NOMO-1 treated with DMSO at 0.1 percent for 48 hours (cell line): ENCODE data around the gene DTX3L.
A peak's percentile ranks its signal among the peaks of the same experiment; 100 is the strongest.

Experiments used
- DNase-seq: peaks from one replicate; lab custom pipeline; 2025; ENCODE audit not compliant: unreplicated experiment; lab: John Stamatoyannopoulos, UW

Gene DTX3L

DNA sequence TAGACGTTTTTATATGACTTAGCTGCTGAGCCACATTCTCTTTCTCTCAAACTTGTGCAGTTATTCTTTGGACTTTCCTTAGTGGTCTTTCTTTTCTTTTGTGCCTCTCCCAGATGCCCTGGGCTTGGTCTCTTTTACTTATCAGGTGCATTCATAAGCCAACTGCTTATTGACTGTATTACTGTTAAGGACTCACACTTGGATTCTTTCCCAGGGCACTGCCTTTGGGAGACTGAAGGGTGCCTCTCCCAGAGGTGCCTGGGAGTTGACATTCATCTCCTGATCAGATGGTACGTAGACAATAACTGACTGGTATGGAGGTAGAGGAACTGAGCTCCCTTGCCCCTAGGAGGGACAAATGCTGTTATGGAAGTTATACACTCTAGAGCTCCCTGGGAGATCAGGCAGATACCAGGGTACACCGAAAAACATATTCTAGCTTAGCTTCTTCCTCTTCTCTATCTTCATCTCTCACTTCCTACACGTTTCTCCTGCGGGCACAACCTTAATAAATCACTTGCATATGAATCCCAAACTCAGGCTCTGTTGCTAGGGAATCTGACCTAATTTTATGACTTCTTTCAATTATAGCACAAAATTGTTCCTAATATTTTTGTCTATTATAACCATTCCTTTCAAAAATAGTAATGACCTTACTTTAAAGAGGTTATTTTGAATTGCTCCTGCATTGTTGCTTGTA lies 38.0 kb downstream of the DTX3L start:
- DNase-seq: peak; percentile 7

GRCh38 chr3:122603056-122603455 lies 38.9 kb downstream of the DTX3L start:
- DNase-seq: no peak

GRCh38 chr3:122606330-122606729 lies 42.2 kb downstream of the DTX3L start:
- no peak for DNase-seq

- DNase-seq: no peak
These were observed 44.8 kb downstream of the DTX3L start for GRCh38 chr3:122608916-122609315.

GRCh38 chr3:122609798-122610559 lies 45.8 kb downstream of the DTX3L start:
- DNase-seq: peak; percentile 71

GRCh38 chr3:122612696-122613095 lies 48.6 kb downstream of the DTX3L start:
- no peak for DNase-seq

- DNase-seq: no peak
These were observed 51.2 kb downstream of the DTX3L start for GRCh38 chr3:122615303-122615702.

GRCh38 chr3:122618614-122619013 lies 54.5 kb downstream of the DTX3L start:
- no peak for DNase-seq

GRCh38 chr3:122619040-122619439 lies 54.9 kb downstream of the DTX3L start:
- DNase-seq: peak; percentile 39

- DNase-seq: no peak
These were observed 56.3 kb downstream of the DTX3L start for GRCh38 chr3:122620399-122620798.

GRCh38 chr3:122621112-122621511 lies 57.0 kb downstream of the DTX3L start:
- DNase-seq: no peak

GRCh38 chr3:122623031-122623829 lies 59.1 kb downstream of the DTX3L start:
- DNase-seq: no peak
